Measurements from ENCODE around the gene CRHBP.
A peak's percentile ranks its signal among the peaks of the same experiment; 100 is the strongest.
"Not testable (repeated sequence)": the region's sequence is repeated elsewhere in the genome, so short reads cannot be mapped to it uniquely, and the experiment has no call there.

CRHBP gene

DNA sequence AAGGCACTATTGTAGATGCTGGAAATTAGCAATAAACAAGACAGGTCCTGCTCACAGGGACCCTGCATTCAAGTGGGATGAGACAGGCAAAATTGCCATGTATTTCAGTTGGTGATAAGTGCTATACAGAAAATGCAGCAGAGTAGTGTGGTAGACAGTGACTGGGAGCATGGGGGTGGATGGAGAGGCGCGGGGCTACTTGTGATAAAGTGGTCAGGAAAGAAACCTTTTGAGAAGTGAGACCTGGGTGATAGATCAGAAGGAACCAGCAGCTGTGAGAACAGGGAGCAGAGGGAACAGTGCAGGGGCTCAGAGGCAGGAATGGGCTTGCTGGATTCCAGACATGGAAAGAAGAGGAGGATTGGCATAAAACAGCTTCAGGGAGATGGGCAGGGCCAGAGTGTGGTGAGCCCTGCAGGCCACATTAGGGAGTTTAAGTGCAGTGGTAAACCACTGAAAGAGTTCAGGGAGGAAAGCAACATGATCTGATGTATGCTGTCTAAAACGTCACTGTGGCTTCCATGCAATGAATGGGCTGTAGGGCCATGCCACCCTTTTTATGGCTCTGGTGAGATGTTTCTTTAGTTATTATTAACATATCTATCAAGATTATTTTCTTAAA, 7.3 kb downstream of the CRHBP start:
- DNase-seq: no peak

DNA sequence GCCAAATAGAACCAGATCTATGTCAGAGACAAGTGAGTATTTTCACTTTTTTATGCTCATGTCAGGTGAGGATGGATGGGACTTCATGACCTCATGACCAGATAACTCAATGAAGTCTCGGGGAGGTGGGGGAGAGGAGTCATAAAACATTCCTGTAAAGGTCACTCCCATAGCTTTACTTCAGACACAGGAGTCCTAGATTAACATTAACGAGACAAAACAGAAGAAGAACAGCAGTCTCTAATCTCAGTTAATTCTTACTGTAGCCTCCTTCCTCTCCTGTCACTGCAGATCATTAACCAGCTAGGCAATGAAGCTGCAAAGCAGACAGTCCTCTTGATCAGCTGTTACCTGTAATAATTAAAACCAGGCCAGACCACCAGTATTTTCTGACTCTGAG, 11.2 kb downstream of the CRHBP start:
- DNase-seq: no peak

DNA sequence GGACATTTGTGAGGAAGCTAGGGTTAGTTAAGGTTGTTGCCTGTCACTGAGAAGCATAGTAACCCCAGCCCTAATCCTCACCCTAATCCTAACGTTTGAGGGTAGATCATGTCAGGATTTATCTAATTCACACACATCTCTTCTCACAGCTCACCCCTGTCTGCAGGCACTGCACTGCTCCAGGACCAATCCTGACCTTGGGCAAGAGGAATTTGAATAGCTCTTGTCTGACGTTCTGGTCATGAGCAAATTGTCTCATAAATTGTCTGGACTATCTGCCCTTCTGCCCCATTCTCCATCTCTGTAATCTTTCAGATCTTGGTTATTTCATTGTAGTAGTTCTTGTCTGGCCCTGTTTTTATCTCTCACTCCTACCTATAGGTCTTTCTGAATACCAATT, 18.7 kb downstream of the CRHBP start:
- DNase-seq: no peak

DNA sequence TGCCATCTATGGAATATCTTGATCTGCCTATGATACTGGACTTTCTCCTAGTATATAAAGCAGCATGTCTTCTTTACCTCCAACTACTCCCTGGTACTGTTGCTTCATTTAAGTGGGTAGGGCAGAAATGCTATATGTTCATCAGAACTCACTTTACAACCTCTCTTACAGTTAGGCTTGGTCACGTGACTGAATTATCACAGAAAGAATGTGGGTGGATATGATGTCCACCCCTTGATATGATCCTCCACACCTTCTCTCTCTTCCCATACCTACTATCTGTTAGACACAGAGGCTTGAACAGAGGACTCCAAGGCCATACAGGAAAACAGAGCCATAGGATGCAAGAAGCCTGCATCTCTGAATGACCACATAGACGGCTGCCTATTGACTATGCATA, 19.8 kb downstream of the CRHBP start:
- no peak for DNase-seq

DNA sequence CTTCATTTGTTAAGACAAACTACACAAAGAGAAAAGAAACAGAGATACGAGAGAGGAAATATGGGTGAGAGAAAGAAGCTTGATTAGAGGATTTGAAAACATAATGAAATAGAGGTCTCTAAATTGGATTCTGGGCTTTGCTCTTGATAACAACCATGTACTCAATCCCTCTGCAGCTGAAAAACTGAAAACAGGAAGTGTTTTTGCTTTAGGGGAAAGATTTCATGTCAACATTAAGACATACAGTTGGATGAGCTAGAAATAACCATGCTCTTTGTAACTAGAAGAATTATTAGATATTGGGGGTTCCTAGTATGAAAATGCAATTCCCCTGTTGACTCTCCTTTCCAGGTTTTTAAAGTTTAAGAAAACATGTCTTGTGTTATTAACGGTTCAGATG, 21.9 kb downstream of the CRHBP start:
- DNase-seq: no peak

DNA sequence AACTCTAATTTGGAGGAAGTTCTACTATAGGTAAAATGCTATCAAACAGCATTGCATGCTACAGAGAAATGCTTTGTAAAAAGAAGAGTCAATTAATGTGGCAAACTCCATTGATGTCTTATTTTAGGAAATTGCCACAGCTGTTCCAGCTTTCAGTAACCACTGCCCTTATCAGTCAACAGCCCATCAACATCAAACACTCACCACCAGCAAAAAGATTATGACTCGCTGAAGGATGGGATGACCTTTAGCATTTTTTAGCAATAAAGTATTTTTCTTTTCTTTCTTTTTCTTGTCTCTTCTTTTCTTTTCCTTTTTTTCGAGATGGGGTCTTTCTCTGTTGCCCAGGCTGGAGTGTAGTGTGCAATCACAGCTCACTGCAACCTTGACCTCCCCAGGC, 26.0 kb downstream of the CRHBP start:
- no peak for DNase-seq

DNA sequence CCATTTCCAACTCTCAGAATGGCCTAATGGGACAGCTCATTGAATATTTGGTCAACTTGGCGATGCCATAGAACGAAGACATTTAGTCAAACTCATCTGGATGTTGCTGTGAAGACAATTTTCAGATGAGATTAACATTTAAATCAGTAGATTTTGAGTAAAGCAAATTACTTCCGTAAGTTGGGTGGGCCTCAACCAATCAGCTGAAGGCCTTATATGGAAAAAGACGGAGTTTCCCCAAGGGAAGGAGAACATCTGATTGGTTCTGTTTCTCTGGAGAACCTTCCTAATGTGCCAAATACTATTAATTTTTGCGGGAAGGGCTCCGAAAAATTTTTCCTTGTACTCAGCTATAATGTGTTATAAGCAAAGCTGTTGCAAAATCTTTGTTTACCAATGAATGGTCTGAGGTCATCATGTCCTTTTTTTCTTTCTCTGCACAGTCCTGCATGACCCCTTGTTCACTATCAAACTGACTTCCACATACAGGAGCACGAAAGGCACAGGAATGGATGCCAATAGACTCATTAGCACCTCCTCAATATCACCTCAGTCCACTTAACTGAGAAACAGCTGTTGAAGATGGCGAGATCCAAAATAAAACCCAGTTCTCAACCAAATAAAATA, 27.8 kb downstream of the CRHBP start:
- no peak for DNase-seq

DNA sequence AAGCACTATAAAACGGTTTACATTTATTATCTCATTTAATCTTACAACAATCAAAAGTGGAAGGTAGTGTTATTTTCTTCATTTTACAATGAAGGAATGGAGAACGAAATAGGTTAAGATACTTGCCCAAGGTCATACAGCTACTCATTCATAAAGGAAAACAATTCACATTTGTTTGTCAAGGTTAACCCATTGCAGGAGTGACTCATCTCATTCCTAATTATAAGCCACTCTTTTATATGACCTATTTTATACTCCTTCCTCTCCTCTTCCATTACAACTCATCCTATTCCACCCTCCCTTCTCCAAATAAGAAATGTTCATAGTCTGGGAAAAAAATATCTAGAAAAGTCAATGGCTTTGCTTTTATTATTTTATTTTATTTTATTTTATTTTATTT, 29.6 kb downstream of the CRHBP start:
- DNase-seq: no peak

DNA sequence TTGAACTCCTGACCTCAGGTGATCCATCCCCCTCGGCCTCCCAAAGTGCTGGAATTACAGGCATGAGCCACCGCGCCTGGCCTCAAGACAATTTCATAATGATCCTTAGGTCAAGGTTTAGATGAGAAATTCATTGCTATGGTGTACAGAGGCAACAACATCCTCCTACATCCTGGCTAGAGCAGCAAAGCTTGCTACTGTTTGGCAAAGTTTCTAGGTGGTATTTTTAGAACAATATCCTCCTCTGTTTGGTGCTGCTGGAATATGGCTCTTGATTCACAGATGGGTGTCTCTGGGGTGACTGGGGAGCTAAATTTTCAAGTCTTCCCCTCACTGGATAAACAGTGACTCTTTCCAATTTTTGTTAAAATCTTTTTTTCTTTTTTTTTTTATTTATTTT, 30.6 kb downstream of the CRHBP start:
- peak; percentile 67 for DNase-seq

DNA sequence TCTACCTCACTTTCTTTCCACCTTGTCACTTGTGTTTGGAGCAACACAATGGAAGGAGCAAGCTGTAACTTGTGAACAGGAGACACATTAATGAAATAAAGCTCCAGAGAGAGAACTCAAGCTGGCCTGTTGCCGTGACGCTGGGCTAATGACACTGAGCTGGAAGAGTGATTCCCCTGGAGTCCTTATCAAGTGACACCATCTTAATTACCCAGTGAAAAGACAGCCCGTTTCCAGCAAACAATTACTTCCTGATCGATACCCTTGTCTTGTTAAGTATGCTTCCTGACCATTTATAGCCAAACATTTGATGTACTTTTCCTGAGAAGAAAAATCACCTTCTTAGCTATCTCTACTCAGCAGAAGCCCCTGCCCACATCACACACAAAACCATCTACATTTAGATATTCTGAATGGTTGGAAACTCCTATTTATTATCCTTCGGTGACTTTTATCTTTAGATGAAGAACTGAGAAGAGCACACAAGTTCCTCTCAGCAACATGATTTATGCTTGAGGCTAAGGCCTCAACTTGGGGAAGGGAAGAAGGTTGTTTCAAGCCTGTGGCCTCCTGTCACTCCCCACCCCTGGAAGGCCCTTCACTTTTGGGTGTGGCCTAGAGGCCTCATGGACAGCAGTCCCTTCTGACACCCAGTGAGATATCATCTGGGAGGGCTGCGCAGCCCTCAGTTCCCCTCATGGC, 34.1 kb downstream of the CRHBP start:
- no peak for DNase-seq

DNA sequence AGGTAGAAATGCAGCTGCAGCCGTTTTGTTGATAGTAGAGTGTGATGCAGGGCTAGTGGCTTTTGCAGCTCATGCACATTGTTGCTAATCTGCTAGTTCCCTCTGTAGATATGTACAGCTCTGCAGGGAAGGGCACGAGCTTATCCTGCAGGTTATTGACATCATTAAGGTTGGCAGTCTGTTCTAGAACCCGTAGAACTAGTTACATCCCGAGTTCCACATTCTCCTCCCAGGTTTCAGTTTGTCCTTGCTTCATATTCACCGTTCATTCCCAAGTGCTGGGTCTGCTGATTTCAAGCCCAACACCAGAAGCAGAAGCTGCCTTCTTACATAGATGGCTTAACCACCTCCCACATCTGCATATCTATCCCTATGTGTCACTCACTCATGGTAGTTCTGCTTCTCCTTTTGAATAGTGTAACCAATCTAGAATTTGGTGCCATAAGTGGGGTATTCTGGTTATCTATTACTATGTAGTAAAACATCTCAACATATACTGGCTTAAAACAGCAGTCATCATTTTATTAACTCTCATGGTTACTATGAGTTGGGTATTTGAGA, 38.1 kb downstream of the CRHBP start:
- DNase-seq: no peak

DNA sequence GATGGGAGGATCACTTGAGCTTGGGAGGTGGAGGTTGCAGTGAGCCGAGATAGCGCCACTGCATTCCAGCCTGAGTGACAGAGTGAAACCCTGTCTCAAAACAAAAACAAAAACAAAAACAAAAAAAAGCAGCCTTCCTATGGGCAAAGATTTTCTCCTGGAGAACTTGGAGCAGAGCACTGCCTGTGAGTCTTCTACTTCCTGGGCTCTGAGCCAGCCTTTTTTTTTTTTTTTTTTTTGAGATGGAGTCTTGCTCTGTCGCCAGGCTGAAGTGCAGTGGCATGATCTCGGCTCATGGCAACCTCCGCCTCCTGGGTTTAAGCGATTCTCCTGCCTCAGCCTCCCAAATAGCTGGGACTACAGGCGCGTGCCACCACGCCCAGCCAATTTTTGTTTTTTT, 40.6 kb downstream of the CRHBP start:
- not testable (repeated sequence) for DNase-seq

DNA sequence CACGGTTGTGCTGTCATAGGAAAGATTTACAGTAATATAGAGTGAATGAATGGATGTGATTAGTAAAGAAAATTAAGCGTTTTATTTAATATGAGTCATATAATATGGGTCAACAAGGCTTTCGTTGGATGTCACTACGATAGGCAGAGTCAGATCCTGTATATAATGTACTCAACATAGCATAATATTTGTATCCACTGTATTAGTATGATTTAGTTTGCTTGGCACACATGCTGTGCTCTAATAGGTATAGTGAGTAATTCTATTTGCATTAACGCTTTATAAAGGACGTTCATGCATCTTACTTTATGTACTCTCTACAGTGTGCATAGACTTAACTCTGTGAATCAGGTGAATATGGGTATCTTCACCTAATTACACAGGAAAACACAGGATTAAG, 41.5 kb downstream of the CRHBP start:
- DNase-seq: no peak

DNA sequence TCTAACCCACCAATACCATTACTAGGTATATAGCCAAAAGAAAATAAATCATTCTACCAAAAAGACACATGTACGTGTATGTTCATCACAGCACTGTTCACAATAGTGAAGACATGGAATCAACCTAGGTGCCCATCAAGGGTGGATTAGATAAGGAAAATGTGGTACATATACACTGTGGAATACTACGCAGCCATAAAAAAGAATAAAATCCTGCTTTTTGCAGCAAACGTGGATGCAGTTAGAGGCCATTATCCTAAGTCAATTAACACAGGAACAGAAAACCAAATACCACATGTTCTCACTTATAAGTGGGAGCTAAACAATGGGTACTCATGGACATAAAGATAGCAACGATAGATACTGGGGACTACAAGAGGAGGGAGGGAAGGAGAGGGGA, 45.4 kb downstream of the CRHBP start:
- DNase-seq: not testable (repeated sequence)

DNA sequence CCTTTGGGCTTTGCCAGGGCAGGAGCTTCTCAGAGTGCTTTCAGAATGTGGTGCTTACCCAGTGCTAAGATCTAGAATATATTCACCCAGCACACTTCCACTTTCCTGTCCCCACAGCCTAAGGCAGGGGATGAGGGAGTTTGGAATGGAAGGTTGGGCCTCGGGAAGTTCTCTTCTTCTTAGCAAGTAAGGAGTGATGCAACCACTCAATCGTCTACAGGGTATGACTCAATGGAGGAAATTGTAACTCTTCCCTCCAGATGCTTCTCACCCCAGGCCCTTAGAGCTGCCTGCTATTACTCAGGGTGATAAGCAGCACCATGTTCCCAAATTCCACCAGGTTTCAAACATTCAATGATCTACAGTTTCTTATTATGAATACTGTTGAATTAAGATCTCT, 46.6 kb downstream of the CRHBP start:
- no peak for DNase-seq

DNA sequence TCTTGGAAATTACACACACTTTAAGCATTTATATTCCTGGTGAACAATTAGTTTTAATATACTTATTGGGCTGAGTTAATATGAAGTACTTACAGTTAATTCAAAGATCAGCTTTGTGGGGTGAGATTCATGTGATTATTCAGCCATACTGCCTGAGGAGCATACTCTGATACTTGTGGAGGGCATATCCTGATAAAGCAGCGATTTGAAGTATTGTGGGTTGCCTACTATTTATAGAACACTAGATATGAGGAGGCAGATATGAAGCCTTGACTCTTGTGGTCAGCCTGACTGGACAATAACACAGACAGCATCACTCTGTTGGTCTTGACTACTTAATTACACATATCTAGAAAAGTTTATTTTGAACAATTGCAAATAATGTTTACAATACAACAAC, 50.4 kb downstream of the CRHBP start:
- no peak for DNase-seq

DNA sequence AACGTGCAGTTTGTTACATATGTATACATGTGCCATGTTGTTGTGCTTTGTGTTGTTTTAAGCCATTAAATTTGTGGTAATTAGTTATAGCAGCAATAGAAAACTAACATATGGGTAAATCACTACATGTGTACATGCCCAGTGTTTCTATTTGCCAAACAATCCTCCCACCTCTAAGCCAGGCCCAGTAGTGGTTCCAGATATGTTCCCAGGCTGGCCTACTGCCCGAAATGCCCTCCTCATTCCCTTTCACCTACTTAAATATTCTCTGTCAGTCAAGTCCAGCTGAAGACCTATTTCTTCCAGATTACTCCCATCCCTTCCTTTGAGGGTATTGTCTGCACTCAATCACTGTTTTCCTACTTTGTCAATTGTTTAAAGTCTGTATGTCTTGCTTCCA, 53.3 kb downstream of the CRHBP start:
- no peak for DNase-seq

DNA sequence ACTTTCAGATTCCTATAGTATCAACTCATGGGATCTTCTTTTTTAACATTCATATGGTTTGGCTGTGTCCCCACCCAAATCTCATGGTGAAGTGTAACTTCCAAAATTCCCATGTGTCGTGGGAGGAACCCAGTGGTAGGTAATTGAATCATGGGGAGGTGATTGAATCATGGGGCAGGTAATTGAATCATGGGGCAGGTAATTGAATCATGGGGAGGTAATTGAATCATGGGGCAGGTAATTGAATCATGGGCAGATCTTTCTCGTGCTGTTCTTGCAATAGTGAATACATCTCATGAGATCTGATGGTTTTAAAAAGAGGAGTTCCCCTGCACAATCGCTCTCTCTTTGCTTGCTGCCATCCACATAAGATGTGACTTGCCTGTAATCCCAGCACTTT, 55.6 kb downstream of the CRHBP start:
- no peak for DNase-seq

DNA sequence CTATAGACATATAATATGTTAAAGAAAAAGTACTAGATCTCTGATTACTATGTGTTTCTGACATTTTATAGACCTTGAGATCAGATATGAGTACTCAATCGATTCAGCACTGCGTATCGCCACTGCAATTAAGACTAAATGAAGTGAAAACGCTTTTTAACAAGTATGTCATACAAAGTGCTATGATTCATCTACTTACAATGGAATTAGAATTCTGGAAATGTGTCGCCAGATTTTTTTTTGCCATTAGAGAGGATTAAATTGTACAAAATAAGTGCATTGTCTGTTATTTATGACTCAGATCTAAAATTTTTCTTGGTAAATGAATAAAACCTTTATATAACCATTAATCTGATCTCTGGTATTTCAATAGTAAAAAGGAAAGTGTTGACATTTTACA, 57.4 kb downstream of the CRHBP start:
- DNase-seq: no peak

DNA sequence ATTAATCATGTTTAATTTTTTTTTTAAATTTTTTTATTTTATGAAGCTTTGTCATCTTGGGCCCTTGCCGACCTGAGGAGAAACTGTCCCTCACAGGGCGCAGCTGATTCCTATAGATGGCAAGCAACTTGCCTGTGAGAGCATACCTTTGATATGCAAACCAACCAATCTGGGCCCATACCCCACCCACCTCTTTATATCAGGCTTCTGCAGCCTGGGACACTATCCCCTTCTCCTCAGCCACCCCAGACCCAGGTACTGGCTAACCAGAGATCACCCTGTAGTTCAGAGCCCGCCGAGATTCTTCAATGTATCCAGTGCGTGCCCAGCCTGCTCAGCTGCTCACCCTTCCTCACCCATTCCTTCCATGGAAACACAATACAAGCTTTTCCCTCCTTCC, 58.7 kb downstream of the CRHBP start:
- no peak for DNase-seq

DNA sequence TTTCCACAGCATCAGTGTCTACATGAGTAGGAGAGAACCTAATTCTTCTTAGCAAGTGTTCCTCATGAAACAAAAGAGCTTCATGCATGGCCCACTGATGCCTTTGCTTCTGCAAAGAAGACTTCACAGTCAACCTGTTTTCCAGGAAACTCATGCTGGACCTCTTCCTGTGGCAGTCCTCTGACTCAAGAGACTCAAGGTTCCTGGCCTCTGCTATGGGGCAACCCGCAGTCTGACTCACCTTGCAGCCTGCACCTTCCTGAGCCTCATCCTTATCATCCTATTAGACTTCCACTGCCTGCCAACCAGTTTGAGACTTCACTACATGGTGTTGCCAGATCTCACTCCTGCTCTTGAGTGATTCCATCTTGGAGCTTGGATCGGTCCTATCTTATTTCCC, 59.8 kb downstream of the CRHBP start:
- DNase-seq: no peak

DNA sequence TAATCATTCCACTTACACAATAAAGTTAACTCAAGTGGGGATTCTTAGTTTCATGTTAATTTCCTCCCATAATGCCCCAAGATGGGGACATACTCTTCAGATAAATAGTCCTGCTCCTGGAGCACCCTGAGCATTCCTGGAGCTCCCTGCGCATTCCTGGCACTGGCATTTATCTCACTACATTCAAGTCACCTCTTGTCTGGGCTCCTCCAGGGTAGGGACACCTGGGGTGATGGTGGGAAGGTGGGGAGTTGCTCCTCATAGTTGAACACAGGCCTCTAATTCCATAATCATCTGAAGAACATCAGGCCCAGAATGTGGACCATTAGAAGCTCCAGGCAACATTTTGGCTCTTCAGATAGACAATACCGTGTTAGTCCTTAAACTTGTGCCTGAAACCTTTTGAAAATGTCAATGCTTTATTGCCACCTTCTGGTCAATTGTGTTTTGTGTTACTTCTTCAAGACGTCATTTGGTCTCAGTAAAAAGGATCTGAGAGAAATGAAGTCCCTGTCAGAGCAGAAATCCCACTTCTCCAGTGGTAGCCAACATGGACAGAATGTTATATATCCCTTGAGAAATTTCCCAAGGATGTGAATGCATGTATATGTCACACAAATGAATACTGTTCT, 63.2 kb downstream of the CRHBP start:
- peak; percentile 70 for DNase-seq

DNA sequence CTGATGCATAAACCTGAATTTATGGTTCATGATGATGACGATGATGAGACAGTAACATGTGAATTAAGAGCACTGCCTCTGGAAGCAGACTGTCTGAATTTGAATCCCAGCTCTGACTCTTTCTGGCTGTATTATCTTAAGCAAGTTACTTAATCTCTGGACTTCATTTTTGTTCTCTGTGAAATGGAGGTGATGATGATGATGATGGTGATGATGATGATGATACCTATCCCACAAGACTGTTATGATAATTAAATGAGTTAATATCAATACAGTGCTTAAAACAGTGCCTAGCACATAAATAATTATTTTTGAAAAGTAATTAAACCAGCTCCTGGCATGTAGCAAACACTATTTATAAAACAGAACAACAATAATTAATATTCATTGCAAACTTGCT, 64.1 kb downstream of the CRHBP start:
- DNase-seq: no peak

DNA sequence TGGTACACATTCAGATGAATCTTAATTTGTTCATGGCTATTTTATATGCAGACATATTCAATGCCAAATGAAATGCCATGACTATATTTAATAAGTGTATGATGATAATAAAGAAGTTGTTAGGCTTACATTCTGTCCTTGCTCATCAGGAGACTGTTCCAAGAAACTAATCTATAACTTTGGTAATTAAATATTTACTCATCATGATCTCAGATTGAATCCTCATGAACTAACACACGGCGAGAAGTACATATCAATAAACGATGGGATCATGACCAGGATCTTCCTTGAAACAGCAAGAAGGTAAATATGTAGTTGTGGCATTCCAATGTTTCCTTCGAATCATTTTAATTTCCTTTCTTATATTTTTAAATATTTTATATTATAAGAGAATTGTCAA, 64.8 kb downstream of the CRHBP start:
- DNase-seq: no peak
